NCI-H1105 (cell line): ENCODE results near the gene EPHA2.
"Not testable (repeated sequence)": the region's sequence is repeated elsewhere in the genome, so short reads cannot be mapped to it uniquely, and the experiment has no call there.

Experiments used
- DNase-seq: peaks from one replicate; lab custom pipeline; 2025; lab: John Stamatoyannopoulos, UW

Gene EPHA2

GRCh38 chr1:16119504-16119903 lies 36.4 kb downstream of the EPHA2 start:
- no peak for DNase-seq

GRCh38 chr1:16118706-16119105 lies 37.2 kb downstream of the EPHA2 start:
- DNase-seq, result no peak

- DNase-seq, result no peak
Measured at GRCh38 chr1:16117936-16118335, 37.9 kb downstream of the EPHA2 start.

GRCh38 chr1:16117369-16117768 lies 38.5 kb downstream of the EPHA2 start:
- DNase-seq, result no peak

GRCh38 chr1:16116625-16117024 lies 39.2 kb downstream of the EPHA2 start:
- no peak for DNase-seq

GRCh38 chr1:16116002-16116401 lies 39.9 kb downstream of the EPHA2 start:
- no peak for DNase-seq

- DNase-seq, result no peak
Measured at GRCh38 chr1:16115468-16115983, 40.3 kb downstream of the EPHA2 start.

GRCh38 chr1:16114527-16115467 lies 41.1 kb downstream of the EPHA2 start:
- no peak for DNase-seq

- no peak for DNase-seq
Measured at GRCh38 chr1:16112596-16113555, 43.0 kb downstream of the EPHA2 start.

GRCh38 chr1:16111771-16112595 lies 43.9 kb downstream of the EPHA2 start:
- DNase-seq, result no peak

GRCh38 chr1:16110884-16111283 lies 45.0 kb downstream of the EPHA2 start:
- no peak for DNase-seq

GRCh38 chr1:16110456-16110855 lies 45.4 kb downstream of the EPHA2 start:
- no peak for DNase-seq

GRCh38 chr1:16109571-16109970 lies 46.3 kb downstream of the EPHA2 start:
- DNase-seq, result no peak

GRCh38 chr1:16107039-16107438 lies 48.8 kb downstream of the EPHA2 start:
- not testable (repeated sequence) for DNase-seq

GRCh38 chr1:16101623-16102022 lies 54.2 kb downstream of the EPHA2 start:
- no peak for DNase-seq

- DNase-seq, result no peak
Measured at GRCh38 chr1:16099412-16099811, 56.5 kb downstream of the EPHA2 start.

- no peak for DNase-seq
Measured at GRCh38 chr1:16095447-16095846, 60.4 kb downstream of the EPHA2 start.

- no peak for DNase-seq
Measured at GRCh38 chr1:16094453-16095158, 61.3 kb downstream of the EPHA2 start.

- no peak for DNase-seq
Measured at GRCh38 chr1:16093611-16094010, 62.3 kb downstream of the EPHA2 start.

GRCh38 chr1:16092923-16093511 lies 62.9 kb downstream of the EPHA2 start:
- no peak for DNase-seq
